ENCODE results near the gene CPNE1. TPM values are rescaled to one million over a fixed set of nuclear protein-coding genes. Genes with fewer than 3 reads are reported as not detected.

The CPNE1 gene
- total RNA-seq, 1 experiment from 2014 or later = 155 TPM

DNA sequence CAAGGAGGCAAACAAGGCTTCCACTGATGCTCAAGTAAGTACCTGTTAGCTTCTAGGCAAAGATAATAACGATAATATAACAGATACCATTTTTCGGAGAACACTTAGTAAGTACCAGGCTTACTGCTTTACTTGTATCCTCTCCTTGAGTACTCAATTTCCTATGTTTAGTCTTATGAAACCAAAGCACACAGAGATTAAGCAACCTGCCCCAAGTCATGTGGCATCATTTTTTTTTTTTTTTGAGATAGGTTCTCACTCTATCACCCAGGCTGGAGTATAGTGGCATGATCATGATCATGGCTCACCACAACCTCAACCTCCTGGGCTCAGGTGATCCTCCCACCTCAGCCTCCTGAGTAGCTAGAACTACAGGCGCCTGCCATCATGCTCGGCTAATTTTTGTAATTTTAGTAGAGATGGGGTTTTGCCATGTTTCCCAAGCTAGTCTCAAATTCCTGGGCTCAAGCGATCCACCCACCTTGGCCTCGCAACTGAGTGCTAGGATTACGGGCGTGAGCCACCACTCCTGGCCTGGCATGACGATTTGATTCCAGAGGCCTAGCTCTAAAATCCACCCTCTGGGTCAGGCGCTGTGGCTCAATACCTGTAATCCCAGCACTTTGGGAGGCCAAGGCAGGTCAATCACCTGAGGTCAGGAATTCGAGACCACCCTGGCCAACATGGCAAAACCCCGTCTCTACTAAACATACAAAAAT is 35.1 kb downstream of the CPNE1 start:
- Histone ChIP-seq H3K9ac (ENCODE audit: extremely low read depth, insufficient read length, low read length) (no peak overlapping the region), H3K14ac (ENCODE audit: insufficient read depth, low read length) (no peak overlapping the region), H2BK20ac (ENCODE audit: low read depth, low read length, poor library complexity, severe bottlenecking) (no peak overlapping the region), H2AFZ (ENCODE audit: low read length) (no peak overlapping the region), H3K18ac (ENCODE audit: insufficient read length, low read depth, low read length) (no peak overlapping the region), H4K91ac (ENCODE audit: insufficient read length, low read depth, low read length) (no peak overlapping the region), H3K4me2 (ENCODE audit: insufficient read depth, insufficient read length, low read length) (no peak overlapping the region), H3K79me2 (ENCODE audit: insufficient read depth, low read length) (no peaks in the 10 kb centered on the region), H3K23ac (ENCODE audit: insufficient read length, low read depth, low read length) (no peak overlapping the region), H3K56ac (ENCODE audit: insufficient read length, low read depth, low read length) (no peak overlapping the region), H3K79me1 (ENCODE audit: insufficient read depth, low read depth, low read length, poor library complexity, severe bottlenecking) (no peaks in the 10 kb centered on the region), H2AK5ac (ENCODE audit: insufficient read length, low read length) (no peak overlapping the region), H4K5ac (ENCODE audit: insufficient read length, low read depth, low read length) (no peak overlapping the region), H3K4me1 (ENCODE audit: insufficient read depth, low read length) (no peaks in the 10 kb centered on the region), H3K27ac (ENCODE audit: insufficient read length, low read depth, low read length) (no peak overlapping the region), H3T11ph (ENCODE audit: low read length) (no peak overlapping the region), H3K23me2 (ENCODE audit: insufficient read length, low read depth, low read length, poor library complexity, severe bottlenecking) (no peaks in the 10 kb centered on the region), H3K27me3 (ENCODE audit: insufficient read depth, low read length) (no peaks in the 10 kb centered on the region), H2BK12ac (ENCODE audit: insufficient read length, low read depth, low read length) (no peak overlapping the region), H3K4ac (ENCODE audit: low read depth, low read length) (no peak overlapping the region), H2BK5ac (ENCODE audit: insufficient read length, low read length) (no peak overlapping the region), H2BK120ac (ENCODE audit: low read depth, low read length, poor library complexity, severe bottlenecking) (no peak overlapping the region), H3K9me3 (ENCODE audit: control insufficient read depth, low read depth, low read length) (no peaks in the 10 kb centered on the region), H4K20me1 (ENCODE audit: control insufficient read depth, insufficient read depth, insufficient read length) (no peaks in the 10 kb centered on the region), H4K8ac (replicated peaks; ENCODE audit: insufficient read length, low read depth, low read length) (no peak overlapping the region), H2BK15ac (ENCODE audit: low read depth, low read length) (no peak overlapping the region)
- Mint-ChIP-seq H3K36me3 (ENCODE audit: insufficient read depth in 1 of 3, low read depth in 3 of 3) (peaks cover 44 to 71% (median 68%) of the 10 kb centered on the region in 3 experiments), H3K4me1 (no peaks in the 10 kb centered on the region), H3K4me3 (no peak overlapping the region), H3K9me3 (no peaks in the 10 kb centered on the region; a peak in 1 of 5 replicates), H3K27me3 (ENCODE audit: low read depth) (no peaks in the 10 kb centered on the region), H3K27ac (no peak overlapping the region)
- no peak for TF ChIP-seq CTCF (conservative IDR thresholded peaks at IDR 0.05)
- DNase-seq = peak; percentile 18
- whole genome bisulfite sequencing (ENCODE audit: extremely low coverage, insufficient read length, low lambda C conversion rate) = no CpG with 5 or more reads among the region's 12 CpGs

Data from H9 (cell line).